HEK293T (cell line): ENCODE measurements around the gene IL6R.
"Not testable (repeated sequence)": the region's sequence is repeated elsewhere in the genome, so short reads cannot be mapped to it uniquely, and the experiment has no call there.

ENCODE experiments used
- CTCF ChIA-PET: fragments of 350-600 bp; formaldehyde crosslinking; extraction: SDS; loops from one replicate; lab custom pipeline; 2021; ENCODE audit warnings: antibody characterized with exemption, inconsistent platforms; lab: Yijun Ruan, JAX
- POLR2A ChIA-PET: fragments of 350-600 bp; formaldehyde crosslinking; extraction: SDS; loops from one replicate; lab custom pipeline; 2020; ENCODE audit warnings: antibody characterized with exemption, inconsistent platforms; lab: Yijun Ruan, JAX
- DNase-seq: peaks from one replicate; pipeline ENCODE4 v3.0.0; 2012; ENCODE audit warnings: mixed read lengths; ENCODE audit errors: extremely low spot score
- ARNT ChIP-seq: fragments of 450-650 bp; IDR thresholded peaks from 2 replicates; pipeline ENCODE4 v1.6.1; 2017; ENCODE audit warnings: mild to moderate bottlenecking
- BHLHE40 ChIP-seq: fragments of 450-650 bp; IDR thresholded peaks from 2 replicates; pipeline ENCODE4 v1.6.1; 2016; ENCODE audit warnings: mild to moderate bottlenecking, moderate library complexity, borderline replicate concordance
- CTBP1 ChIP-seq: fragments of 450-650 bp; IDR thresholded peaks from 2 replicates; pipeline ENCODE4 v1.6.1; 2016; ENCODE audit warnings: borderline replicate concordance
- ELF4 ChIP-seq: fragments of 450-650 bp; IDR thresholded peaks from 2 replicates; pipeline ENCODE4 v1.6.1; 2017; ENCODE audit warnings: antibody characterized with exemption
- FOXA1 ChIP-seq: fragments of 450-650 bp; IDR thresholded peaks from 2 replicates; pipeline ENCODE4 v1.6.1; 2016; ENCODE audit warnings: mild to moderate bottlenecking
- FOXK2 ChIP-seq: fragments of 450-650 bp; IDR thresholded peaks from 2 replicates; pipeline ENCODE4 v1.6.1; 2016; ENCODE audit warnings: mild to moderate bottlenecking
- FOXM1 ChIP-seq: fragments of 450-650 bp; IDR thresholded peaks from 2 replicates; pipeline ENCODE4 v1.6.1; 2017; ENCODE audit warnings: mild to moderate bottlenecking, borderline replicate concordance
- HDGF ChIP-seq: fragments of 450-650 bp; IDR thresholded peaks from 2 replicates; pipeline ENCODE4 v1.6.1; 2017; ENCODE audit warnings: antibody characterized with exemption, borderline replicate concordance
- L3MBTL2 ChIP-seq: fragments of 450-650 bp; conservative IDR thresholded peaks from 2 replicates; pipeline ENCODE4 v1.6.1; 2016; ENCODE audit warnings: mild to moderate bottlenecking
- LEF1 ChIP-seq: fragments of 450-650 bp; IDR thresholded peaks from 2 replicates; pipeline ENCODE4 v1.6.1; 2017; ENCODE audit warnings: mild to moderate bottlenecking, borderline replicate concordance
- NFRKB ChIP-seq: fragments of 450-650 bp; IDR thresholded peaks from 2 replicates; pipeline ENCODE4 v1.6.1; 2016; ENCODE audit warnings: mild to moderate bottlenecking, moderate library complexity
- PKNOX1 ChIP-seq: fragments of 450-650 bp; IDR thresholded peaks from 2 replicates; pipeline ENCODE4 v1.6.1; 2016
- SP1 ChIP-seq: fragments of 450-650 bp; IDR thresholded peaks from 2 replicates; pipeline ENCODE4 v1.6.1; 2017
- SUZ12 ChIP-seq: fragments of 450-650 bp; IDR thresholded peaks from 2 replicates; pipeline ENCODE4 v1.6.1; 2016; ENCODE audit warnings: mild to moderate bottlenecking
- TARDBP ChIP-seq: fragments of 450-650 bp; IDR thresholded peaks from 2 replicates; pipeline ENCODE4 v1.6.1; 2016
- ZNF384 ChIP-seq: fragments of 450-650 bp; IDR thresholded peaks from 2 replicates; pipeline ENCODE4 v1.6.1; 2016

The IL6R gene

GRCh38 chr1:154404984-154405746 is at the start of gene IL6R:
Gene IL6R (plus strand): TSS chr1:154405343. CDS start chr1:154405630, 287 bp downstream.
- POLR2A ChIA-PET = interaction anchor here (1.0 to 1.1 kb wide), 2 partner anchors 9 to 12 kb away, joined by 5 read pairs; no protein-coding TSS in a partner anchor

GRCh38 chr1:154358519-154358918 is 46.6 kb upstream of the IL6R start:
- POLR2A ChIA-PET = no interaction called here
- TF ChIP-seq CTBP1 = no peak
- TF ChIP-seq HDGF = no peak
- no peak for TF ChIP-seq TARDBP
- TF ChIP-seq FOXM1 = no peak
- no peak for DNase-seq
- CTCF ChIA-PET = no interaction called here

More at GRCh38 chr1:154404984-154405746, at the start of gene IL6R:
- no peak for TF ChIP-seq SUZ12
- no peak for TF ChIP-seq ELF4
- TF ChIP-seq L3MBTL2 = 0 out of 2 replicates have a peak, but pooled peaks have one; percentile 51
- TF ChIP-seq ARNT = no peak
- TF ChIP-seq FOXM1 = no peak
- no peak for TF ChIP-seq HDGF
- peak; percentile 72 for DNase-seq
- CTCF ChIA-PET = interaction anchor here (0.5 to 0.8 kb wide), 2 partner anchors 76 to 536 kb away, joined by 3 read pairs; no protein-coding TSS in a partner anchor

- no peak for TF ChIP-seq PKNOX1
- no peak for TF ChIP-seq L3MBTL2
- TF ChIP-seq ARNT = no peak
- no peak for TF ChIP-seq CTBP1
- no peak for TF ChIP-seq SP1
- no peak for TF ChIP-seq FOXA1
- no peak for TF ChIP-seq SUZ12
- CTCF ChIA-PET = no interaction called here
- DNase-seq = no peak
- POLR2A ChIA-PET = no interaction called here
Measured at GRCh38 chr1:154360288-154360687, 44.9 kb upstream of the IL6R start.

- CTCF ChIA-PET, DNase-seq, POLR2A ChIA-PET: not testable (repeated sequence)
Measured at GRCh38 chr1:154360881-154361280, 44.3 kb upstream of the IL6R start.

- ChIA-PET POLR2A (no interaction called here), CTCF (no interaction called here)
- no peak for TF ChIP-seq FOXA1
- no peak for TF ChIP-seq FOXK2
- TF ChIP-seq SUZ12 = no peak
- no peak for TF ChIP-seq ELF4
- TF ChIP-seq L3MBTL2 = no peak
- TF ChIP-seq PKNOX1 = no peak
- TF ChIP-seq ARNT = no peak
- TF ChIP-seq TARDBP = no peak
- TF ChIP-seq FOXM1 = no peak
- TF ChIP-seq SP1 = no peak
- no peak for TF ChIP-seq CTBP1
- no peak for TF ChIP-seq BHLHE40
- TF ChIP-seq HDGF = no peak
- no peak for TF ChIP-seq LEF1
- TF ChIP-seq NFRKB = no peak
- no peak for TF ChIP-seq ZNF384
- no peak for DNase-seq
Measured at GRCh38 chr1:154361357-154361756, 43.8 kb upstream of the IL6R start.

- no peak for DNase-seq
- TF ChIP-seq SUZ12 (no peak), ELF4 (no peak), PKNOX1 (no peak), TARDBP (no peak), L3MBTL2 (no peak), ZNF384 (no peak), BHLHE40 (no peak), FOXA1 (no peak), HDGF (no peak), LEF1 (no peak), FOXK2 (no peak), FOXM1 (no peak), NFRKB (no peak), ARNT (no peak), CTBP1 (no peak), SP1 (no peak)
- ChIA-PET CTCF (no interaction called here), POLR2A (no interaction called here)
Measured at GRCh38 chr1:154371436-154371835, 33.7 kb upstream of the IL6R start.

GRCh38 chr1:154373777-154374357 is 31.3 kb upstream of the IL6R start:
- CTCF ChIA-PET = interaction anchor here (0.7 kb wide), 1 partner anchor 44 kb away, joined by 3 read pairs; no protein-coding TSS in a partner anchor
- POLR2A ChIA-PET, DNase-seq: not testable (repeated sequence)
